HepG2 (cell line): ENCODE results near the gene CC2D1B. TPM values are rescaled to one million over a fixed set of nuclear protein-coding genes. Genes with fewer than 3 reads are reported as not detected.

Experiments
- ETS1 ChIP-seq: sonication (generic); formaldehyde crosslinking; IDR thresholded peaks from 2 replicates; pipeline ENCODE4 v1.4.0; 2020; ENCODE audit warnings: missing genetic modification reagents
- EZH2 ChIP-seq: conservative IDR thresholded peaks from 2 replicates; pipeline ENCODE4 v1.6.1; 2012; ENCODE audit warnings: mild to moderate bottlenecking, low read depth, low read length, moderate library complexity
- HNF4G ChIP-seq, 2 experiments: sonication (generic) in 1 of 2; formaldehyde crosslinking in 1 of 2; IDR thresholded peaks; 2 replicates each; pipeline versions ENCODE4 v1.4.0 to v1.6.1; 2011 to 2020; ENCODE audit warnings: borderline replicate concordance in 2 of 2, low read depth in 2 of 2, mild to moderate bottlenecking in 2 of 2, low read length in 1 of 2, missing genetic modification reagents in 1 of 2, moderate library complexity in 1 of 2
- KDM5A ChIP-seq: fragments of 200-600 bp; sonication (generic); IDR thresholded peaks from 2 replicates; pipeline ENCODE4 v1.7.0; 2018; ENCODE audit warnings: antibody characterized with exemption, mild to moderate bottlenecking, low read length, borderline replicate concordance
- MTF1 ChIP-seq: sonication (generic); formaldehyde crosslinking; IDR thresholded peaks from 2 replicates; pipeline ENCODE4 v1.5.0; 2020; ENCODE audit warnings: missing genetic modification reagents
- MZF1 ChIP-seq: sonication (generic); formaldehyde crosslinking; IDR thresholded peaks from 2 replicates; pipeline ENCODE4 v1.8.1; 2023; ENCODE audit warnings: mild to moderate bottlenecking, missing genetic modification reagents, borderline replicate concordance
- PAWR ChIP-seq: sonication (generic); formaldehyde crosslinking; IDR thresholded peaks from 2 replicates; pipeline ENCODE4 v1.4.0; 2020; ENCODE audit warnings: missing genetic modification reagents, mild to moderate bottlenecking, borderline replicate concordance
- SRSF1 ChIP-seq: fragments of 200-400 bp; formaldehyde crosslinking; optimal IDR thresholded peaks from 2 replicates; pipeline ENCODE3; 2017; ENCODE audit warnings: mild to moderate bottlenecking, low read depth, low read length, moderate library complexity
- ZFP41 ChIP-seq: sonication (generic); formaldehyde crosslinking; IDR thresholded peaks from 2 replicates; pipeline ENCODE4 v1.4.0; 2020; ENCODE audit warnings: mild to moderate bottlenecking, missing genetic modification reagents, borderline replicate concordance
- ZNF224 ChIP-seq: sonication (generic); formaldehyde crosslinking; IDR thresholded peaks from 2 replicates; pipeline ENCODE4 v1.5.0; 2020; ENCODE audit warnings: mild to moderate bottlenecking, missing genetic modification reagents
- ZNF350 ChIP-seq: sonication (generic); formaldehyde crosslinking; IDR thresholded peaks from 2 replicates; pipeline ENCODE4 v1.4.0; 2020; ENCODE audit warnings: mild to moderate bottlenecking, low read depth, missing genetic modification reagents, borderline replicate concordance
- ZNF546 ChIP-seq: sonication (generic); formaldehyde crosslinking; conservative IDR thresholded peaks from 2 replicates; pipeline ENCODE4 v1.8.1; 2023; ENCODE audit warnings: mild to moderate bottlenecking, missing genetic modification reagents
- ZNF556 ChIP-seq: sonication (generic); formaldehyde crosslinking; IDR thresholded peaks from 2 replicates; pipeline ENCODE4 v1.4.0; 2020; ENCODE audit warnings: mild to moderate bottlenecking, missing genetic modification reagents, borderline replicate concordance
- ZNF615 ChIP-seq: sonication (generic); formaldehyde crosslinking; IDR thresholded peaks from 2 replicates; pipeline ENCODE4 v1.5.0; 2020; ENCODE audit warnings: mild to moderate bottlenecking, missing genetic modification reagents, borderline replicate concordance
- ZNF639 ChIP-seq: conservative IDR thresholded peaks from 2 replicates; pipeline ENCODE4 v1.6.1; 2018; ENCODE audit warnings: missing genetic modification reagents
- ZNF75D ChIP-seq: sonication (generic); formaldehyde crosslinking; IDR thresholded peaks from 2 replicates; pipeline ENCODE4 v1.8.1; 2023; ENCODE audit warnings: missing genetic modification reagents, mild to moderate bottlenecking, borderline replicate concordance
- ZNF784 ChIP-seq: sonication (generic); formaldehyde crosslinking; IDR thresholded peaks from 2 replicates; pipeline ENCODE4 v1.5.1; 2020; ENCODE audit warnings: missing genetic modification reagents, mild to moderate bottlenecking, borderline replicate concordance
- ZNF879 ChIP-seq: sonication (generic); formaldehyde crosslinking; IDR thresholded peaks from 2 replicates; pipeline ENCODE4 v1.8.1; 2023; ENCODE audit warnings: missing genetic modification reagents
- ZZZ3 ChIP-seq: sonication (generic); formaldehyde crosslinking; IDR thresholded peaks from 2 replicates; pipeline ENCODE4 v1.4.0; 2020; ENCODE audit warnings: missing genetic modification reagents, mild to moderate bottlenecking, borderline replicate concordance
- polyA plus RNA-seq, 8 experiments: library from polyadenylated mRNA; depleted of rRNA in 3 of 8; stranded (reverse) in 7 of 8; unstranded in 1 of 8; fragments of >200 nt; fragmentation: Illumina TruSeq in 4 of 8; extraction: Trizol in 4 of 8; gene quantifications; 2 replicates each; pipeline versions ENCODE4 v1.2.1 to v1.2.3, GENCODE V29; 2011 to 2016; ENCODE audit warnings: low read depth in 4 of 8, missing spikeins in 1 of 8, mixed read lengths in 1 of 8; ENCODE audit not compliant: insufficient read depth in 1 of 8
- total RNA-seq, 5 experiments: library from RNA; depleted of rRNA; stranded (reverse); fragments of >200 nt; fragmentation: Illumina TruSeq; extraction: Trizol; gene quantifications; 2 replicates each; pipeline ENCODE4 v1.2.3, GENCODE V29; 2016; ENCODE audit warnings: low read depth in 1 of 5
- TF ChIP-seq, protein P1 (sequence below): sonication (generic); formaldehyde crosslinking; IDR thresholded peaks from 2 replicates; pipeline ENCODE4 v1.8.1; 2022; ENCODE audit warnings: low read depth, mild to moderate bottlenecking, missing genetic modification reagents

The CC2D1B gene
- total and polyA plus RNA-seq, 2 of the 13 experiments (the other 11 are each of a cell fraction or from before 2014, with no cell fraction given) = 7.2 to 19.2 TPM

DNA sequence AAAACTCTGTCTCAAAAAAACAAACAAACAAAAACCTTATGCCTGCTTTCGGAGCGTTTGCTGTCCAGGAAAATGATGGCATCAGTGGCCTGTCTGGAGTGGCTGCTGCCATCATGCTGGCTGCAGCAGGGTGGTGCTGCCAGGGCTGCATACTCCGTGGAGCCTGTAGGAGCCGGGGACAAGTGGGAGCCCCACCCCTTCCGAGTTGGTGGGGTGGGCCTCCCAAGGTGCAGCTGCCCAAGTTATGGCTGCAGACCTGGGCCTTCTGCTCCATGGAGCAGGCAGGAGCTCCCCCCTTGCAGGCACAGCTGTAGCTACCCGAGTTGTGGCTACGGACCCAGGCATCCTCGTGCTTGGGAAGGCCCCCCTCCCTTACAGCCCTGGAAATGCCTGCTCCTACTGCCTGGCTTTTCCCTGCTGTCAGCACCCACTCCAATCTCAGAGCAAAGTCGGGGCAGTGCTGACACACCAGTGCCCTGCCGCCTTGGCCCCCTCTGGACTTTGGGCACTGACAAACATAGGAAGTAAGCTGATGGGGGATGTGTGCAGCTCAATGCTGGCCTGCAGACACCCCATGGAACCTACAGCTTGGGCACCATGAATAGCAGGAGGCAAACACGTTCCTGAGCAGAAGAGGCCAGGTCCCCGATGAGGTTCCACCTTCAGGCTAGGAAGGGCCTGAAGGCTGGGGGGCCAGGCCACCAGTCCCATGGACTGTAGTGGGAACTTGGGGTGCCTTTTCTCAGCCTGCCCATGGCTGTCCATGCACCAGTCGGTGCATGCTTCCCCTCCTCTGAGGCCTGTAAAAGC lies 60.4 kb downstream of the CC2D1B start (continued):
- TF ChIP-seq KDM5A (no peak), MTF1 (no peak), ZNF546 (CRISPR knock-in tag) (peak; percentile 38; the same call in 1 of the 2 replicates), MZF1 (CRISPR knock-in tag) (no peak), PAWR (CRISPR knock-in tag) (no peak), ZNF556 (CRISPR knock-in tag) (0 out of 2 replicates have a peak, but pooled peaks have one; percentile 37), ZFP41 (CRISPR knock-in tag) (no peak), ZNF75D (CRISPR knock-in tag) (no peak), ZNF879 (CRISPR knock-in tag) (no peak), SRSF1 (peak; percentile 58), EZH2 (no peak), ZNF615 (CRISPR knock-in tag) (no peak), ZNF224 (CRISPR knock-in tag) (no peak), HNF4G (IDR thresholded peaks at IDR 0.05; ENCODE audit: borderline replicate concordance, low read depth, low read length) (peak; percentile 92), HNF4G (CRISPR knock-in tag; IDR thresholded peaks at IDR 0.05; ENCODE audit: borderline replicate concordance, low read depth) (peak; percentile 58; the same call in 1 of the 2 replicates), ZNF350 (CRISPR knock-in tag) (0 out of 2 replicates have a peak, but pooled peaks have one; percentile 52), ZZZ3 (no peak), ZNF784 (CRISPR knock-in tag) (no peak; the same call in 1 of the 2 replicates), ETS1 (no peak), ZNF639 (CRISPR knock-in tag) (0 out of 2 replicates have a peak, but pooled peaks have one; percentile 20)
- TF ChIP-seq, protein P1, sequence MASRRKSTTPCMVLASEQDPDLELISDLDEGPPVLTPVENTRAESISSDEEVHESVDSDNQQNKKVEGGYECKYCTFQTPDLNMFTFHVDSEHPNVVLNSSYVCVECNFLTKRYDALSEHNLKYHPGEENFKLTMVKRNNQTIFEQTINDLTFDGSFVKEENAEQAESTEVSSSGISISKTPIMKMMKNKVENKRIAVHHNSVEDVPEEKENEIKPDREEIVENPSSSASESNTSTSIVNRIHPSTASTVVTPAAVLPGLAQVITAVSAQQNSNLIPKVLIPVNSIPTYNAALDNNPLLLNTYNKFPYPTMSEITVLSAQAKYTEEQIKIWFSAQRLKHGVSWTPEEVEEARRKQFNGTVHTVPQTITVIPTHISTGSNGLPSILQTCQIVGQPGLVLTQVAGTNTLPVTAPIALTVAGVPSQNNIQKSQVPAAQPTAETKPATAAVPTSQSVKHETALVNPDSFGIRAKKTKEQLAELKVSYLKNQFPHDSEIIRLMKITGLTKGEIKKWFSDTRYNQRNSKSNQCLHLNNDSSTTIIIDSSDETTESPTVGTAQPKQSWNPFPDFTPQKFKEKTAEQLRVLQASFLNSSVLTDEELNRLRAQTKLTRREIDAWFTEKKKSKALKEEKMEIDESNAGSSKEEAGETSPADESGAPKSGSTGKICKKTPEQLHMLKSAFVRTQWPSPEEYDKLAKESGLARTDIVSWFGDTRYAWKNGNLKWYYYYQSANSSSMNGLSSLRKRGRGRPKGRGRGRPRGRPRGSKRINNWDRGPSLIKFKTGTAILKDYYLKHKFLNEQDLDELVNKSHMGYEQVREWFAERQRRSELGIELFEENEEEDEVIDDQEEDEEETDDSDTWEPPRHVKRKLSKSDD = peak; percentile 75
